HT-29 (cell line): ENCODE results near the gene MLST8. TPM values are rescaled to one million over a fixed set of nuclear protein-coding genes. Genes with fewer than 3 reads are reported as not detected.

Experiments used
- DNase-seq: peaks from one replicate; pipeline ENCODE4 v3.0.0-alpha.2; 2015; ENCODE audit warnings: low spot score
- total RNA-seq: library from RNA; depleted of rRNA; stranded (reverse); fragments of >200 nt; shearing (Covaris generic); gene quantifications from 2 replicates; pipeline ENCODE4 v1.2.3, GENCODE V29; 2014; rRNA removed

MLST8 gene
- total RNA-seq, result 98.9 and 117 TPM in 2 replicates

- peak; percentile 86 for DNase-seq
Observed at GRCh38 chr16:2205104-2205966, at the start of gene MLST8. TSS of gene MLST8 (plus strand) at chr16:2205454. CDS start at chr16:2206086, 632 bp downstream.

DNA sequence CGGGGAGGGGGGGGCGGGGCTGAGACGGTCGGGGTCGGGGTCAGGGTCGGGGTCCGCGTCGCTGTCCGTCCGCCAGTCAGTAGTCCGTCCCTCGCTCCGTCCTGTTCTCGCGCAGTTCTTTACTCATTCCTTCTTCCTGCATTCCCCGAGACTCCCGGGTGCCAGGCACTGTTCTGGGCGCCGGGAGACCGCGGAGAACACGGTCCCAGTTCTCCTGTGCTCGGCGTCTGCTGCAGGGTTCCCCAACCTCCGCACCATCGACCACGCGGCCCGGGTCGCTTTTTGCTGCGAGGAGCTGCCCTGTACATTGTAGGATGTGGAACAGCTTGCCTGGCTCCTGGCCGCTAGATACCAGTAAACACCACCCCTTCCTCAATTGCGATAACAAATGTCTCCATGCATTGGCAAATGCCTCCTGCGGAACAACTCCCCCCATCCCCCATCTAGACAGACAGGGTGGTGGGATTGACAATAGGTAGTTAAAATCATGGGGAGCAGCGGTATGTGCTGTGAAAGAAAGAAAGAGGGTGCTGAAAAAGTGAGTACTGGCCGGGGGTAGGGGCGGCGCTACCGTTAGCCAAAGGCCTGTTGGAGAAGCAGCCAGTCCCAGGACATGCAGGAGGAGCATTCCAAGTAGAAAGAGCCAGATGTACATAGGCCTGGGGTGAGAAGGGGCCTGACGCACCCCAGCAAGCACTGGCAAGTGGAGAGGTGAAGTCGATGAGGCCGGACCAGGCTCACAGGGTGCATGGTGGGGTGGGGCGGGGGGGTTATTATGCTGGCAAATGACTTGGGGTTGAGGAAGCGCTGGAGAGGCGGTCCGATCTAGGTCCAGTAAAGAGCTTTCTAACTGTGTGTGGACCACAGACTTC is 49.0 kb upstream of the MLST8 start:
- DNase-seq, result peak; percentile 52

- no peak for DNase-seq
Observed at GRCh38 chr16:2156849-2157224, 48.4 kb upstream of the MLST8 start.

GRCh38 chr16:2157480-2158261 is 47.6 kb upstream of the MLST8 start:
- peak; percentile 69 for DNase-seq

GRCh38 chr16:2158262-2158638 is 47.0 kb upstream of the MLST8 start:
- peak; percentile 30 for DNase-seq

DNA sequence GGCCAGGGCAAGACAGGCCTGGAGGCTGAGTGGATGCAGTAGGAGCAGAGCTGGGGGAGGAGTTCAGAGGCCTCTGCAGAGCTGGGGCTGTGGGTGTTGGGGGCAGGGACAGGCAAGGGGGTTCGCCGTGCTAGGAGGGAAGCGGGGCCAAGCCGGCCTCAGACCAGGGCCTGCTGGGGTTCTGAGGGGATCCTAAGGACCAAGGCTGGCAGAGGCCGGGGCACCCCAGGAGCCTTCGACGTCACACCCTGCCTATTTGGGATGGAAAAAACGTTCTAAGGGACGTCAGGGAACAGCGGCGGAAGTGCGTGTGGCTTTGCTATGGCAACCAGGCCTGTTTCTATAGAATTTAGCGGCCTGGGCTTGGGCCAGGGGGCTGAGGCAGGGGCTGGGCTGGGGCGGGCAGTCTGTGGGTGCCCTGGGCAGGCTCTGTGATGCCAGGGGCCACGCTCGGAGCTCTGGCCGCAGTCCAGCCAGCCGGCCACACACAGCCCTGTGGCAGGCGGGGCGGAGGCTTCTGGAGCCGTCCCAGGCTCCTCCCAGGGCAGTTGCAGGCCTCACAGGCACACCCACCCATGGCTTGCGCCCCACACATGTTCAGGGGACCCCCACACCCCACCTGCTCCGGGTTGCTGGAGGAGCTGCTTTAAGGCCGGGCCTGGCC is 45.9 kb upstream of the MLST8 start:
- DNase-seq, result peak; percentile 74

DNA sequence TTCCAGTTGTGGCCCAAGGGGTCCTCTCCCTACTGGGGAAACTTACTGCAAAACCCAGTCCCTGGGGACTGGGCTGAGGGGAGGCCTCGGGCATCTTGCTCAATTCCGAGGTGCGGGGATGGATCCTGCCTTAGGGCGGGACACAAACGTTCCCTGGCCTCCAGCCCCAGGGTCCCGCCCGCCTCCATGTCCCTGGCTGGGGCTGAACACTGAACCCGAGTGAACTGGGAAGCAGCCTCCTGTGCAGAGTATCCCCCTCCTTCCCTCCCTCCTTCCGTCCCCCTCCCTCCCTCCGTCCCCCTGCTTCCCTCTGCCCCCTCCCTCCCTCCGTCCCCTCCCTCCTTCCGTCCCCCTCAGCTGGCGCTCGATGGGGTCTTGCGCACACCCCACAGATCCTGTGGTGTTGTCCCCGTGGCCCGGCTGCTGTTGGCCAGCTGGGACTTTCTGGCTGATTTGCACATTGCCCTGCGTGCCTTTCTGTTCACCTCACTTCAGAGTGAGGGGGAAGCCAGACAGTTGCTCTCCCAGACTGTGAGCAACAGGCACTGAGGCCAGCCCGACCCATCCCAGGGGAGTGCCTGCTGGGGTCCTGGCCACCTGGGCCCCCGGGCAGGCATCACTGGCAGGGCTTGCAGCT is 44.2 kb upstream of the MLST8 start:
- DNase-seq, result no peak

- no peak for DNase-seq
Observed at GRCh38 chr16:2161911-2162310, 43.3 kb upstream of the MLST8 start.

DNA sequence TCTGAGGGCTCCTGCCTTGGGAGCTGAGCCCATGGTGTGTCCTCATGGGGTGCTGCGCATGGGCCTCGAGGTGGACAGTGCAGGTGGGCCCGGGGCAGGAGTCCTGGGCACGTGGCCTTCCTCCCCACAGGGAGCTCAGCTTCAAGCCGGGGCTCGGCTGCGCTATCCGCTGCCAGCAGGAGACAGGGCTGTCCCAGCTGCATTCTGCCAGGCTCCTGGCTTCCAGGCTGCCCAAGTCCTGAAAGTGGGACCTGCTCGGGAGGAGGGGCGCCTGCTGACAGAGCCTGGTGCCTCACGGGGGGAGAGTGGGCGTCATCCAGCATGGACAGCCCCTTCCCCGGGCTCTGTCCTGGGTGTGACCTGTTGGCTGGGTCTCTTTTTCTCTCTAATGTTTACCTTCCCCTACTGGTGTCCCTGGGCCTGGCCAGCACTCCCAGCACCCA is 42.6 kb upstream of the MLST8 start:
- peak; percentile 43 for DNase-seq

DNA sequence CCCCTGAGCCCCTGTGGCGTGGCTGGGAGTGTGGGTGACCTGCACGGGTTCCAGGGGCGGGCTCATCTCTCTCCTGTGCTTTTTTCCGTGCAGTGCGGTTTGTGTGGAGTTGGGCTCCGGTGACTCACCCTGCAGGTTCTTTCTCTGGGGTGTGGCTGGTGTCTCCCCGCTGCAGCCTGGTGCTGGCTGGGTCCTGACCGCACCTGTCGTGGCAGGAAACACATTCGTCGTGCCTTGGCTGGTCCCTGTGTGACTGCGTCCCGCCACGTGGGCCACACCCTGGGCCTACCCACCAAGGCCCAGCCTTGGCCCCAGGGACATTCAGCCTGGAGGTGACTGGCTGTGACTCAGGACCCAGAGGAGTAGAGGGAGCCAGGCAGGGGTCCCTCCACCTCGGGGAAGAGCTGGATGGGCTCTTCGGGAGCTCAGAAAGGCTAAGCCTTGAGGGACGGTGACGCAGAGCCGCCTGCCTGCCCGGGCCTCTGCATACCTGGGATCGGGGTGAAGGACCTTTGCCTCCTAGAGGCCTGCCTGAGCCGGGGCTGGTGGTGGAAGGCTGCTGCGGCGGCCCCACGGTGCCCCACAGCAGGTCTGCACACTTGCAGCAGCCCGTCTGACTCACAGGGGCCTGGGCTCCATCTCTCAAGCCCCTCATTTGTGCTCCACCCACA is 41.9 kb upstream of the MLST8 start:
- DNase-seq, result peak; percentile 81

DNA sequence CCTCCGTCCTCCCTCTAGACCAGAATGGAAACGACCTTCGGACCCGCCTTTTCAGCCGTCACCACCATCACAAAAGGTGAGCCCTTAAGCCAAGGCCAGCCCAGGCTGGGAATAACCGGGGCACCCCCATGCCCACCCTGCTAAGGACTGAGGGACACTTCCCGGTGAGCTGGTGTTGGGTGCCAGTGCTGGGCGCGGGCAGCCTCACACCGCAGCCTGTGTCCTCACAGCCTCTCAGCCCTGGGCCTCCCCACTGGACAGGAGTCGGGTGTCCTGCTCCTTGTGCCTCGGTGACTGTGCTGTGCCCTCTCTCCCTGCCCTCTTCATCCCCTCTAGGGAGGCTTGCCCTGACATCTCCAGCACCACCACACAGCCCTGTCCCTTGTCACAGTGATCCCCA is 39.4 kb upstream of the MLST8 start:
- DNase-seq, result no peak

- no peak for DNase-seq
Observed at GRCh38 chr16:2166263-2167067, 38.8 kb upstream of the MLST8 start.

DNA sequence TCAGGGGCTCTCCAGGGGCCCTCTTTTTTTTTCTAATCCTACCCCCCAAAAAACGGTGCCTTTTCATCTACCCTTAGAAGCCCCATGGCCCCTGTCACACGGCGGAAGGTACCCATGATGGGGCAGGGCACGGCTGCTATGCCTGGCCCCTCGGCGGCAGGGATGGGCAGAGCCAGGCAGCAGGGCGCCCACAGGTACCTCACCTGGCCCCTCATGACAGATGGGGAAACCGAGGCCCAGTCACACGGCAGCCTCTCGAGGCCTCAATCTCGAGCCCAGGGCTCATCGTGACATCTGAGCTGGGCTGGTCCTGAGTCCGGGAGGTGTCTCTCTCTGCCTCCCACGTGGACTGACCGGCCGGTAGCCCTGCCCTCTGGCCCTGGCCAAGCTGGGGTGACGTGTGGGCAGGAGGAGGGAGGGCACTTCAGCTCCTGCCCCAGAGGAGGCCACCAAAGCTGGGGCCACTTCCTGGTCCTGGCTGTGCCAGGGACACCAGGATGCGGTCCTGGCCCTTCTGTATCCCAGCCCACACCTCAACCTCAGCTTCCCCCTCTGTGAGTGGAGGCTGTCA is 38.1 kb upstream of the MLST8 start:
- DNase-seq, result no peak

GRCh38 chr16:2170080-2170479 is 35.2 kb upstream of the MLST8 start:
- DNase-seq, result no peak

- no peak for DNase-seq
Observed at GRCh38 chr16:2170587-2171435, 34.4 kb upstream of the MLST8 start.

GRCh38 chr16:2171601-2172178 is 33.6 kb upstream of the MLST8 start:
- no peak for DNase-seq

GRCh38 chr16:2172688-2173335 is 32.4 kb upstream of the MLST8 start:
- DNase-seq, result no peak
